GM12892 (cell line): ENCODE data around the gene ORC2.

Experiments used
- POLR2A ChIP-seq: IDR thresholded peaks from 2 replicates; pipeline ENCODE4 v1.6.1; 2011; ENCODE audit warnings: low read depth, low read length, control low read depth
- POLR2AphosphoS5 ChIP-seq: IDR thresholded peaks from 2 replicates; pipeline ENCODE4 v1.6.1; 2011; ENCODE audit warnings: low read depth, low read length, control low read depth
- TAF1 ChIP-seq: IDR thresholded peaks from 2 replicates; pipeline ENCODE4 v1.6.1; 2011; ENCODE audit warnings: low read depth, mild to moderate bottlenecking, control low read depth, low read length, borderline replicate concordance

GRCh38 chr2:200877443-200877842, 86.0 kb downstream of the ORC2 start:
- TF ChIP-seq POLR2AphosphoS5 (no peak), POLR2A (no peak), TAF1 (no peak)
